OCI-LY1 (cell line): ENCODE data around the gene PDE1C.

ENCODE experiments used
- H2AFZ ChIP-seq: fragments of 200-600 bp; sonication (generic), shearing (Covaris generic); 2 replicates; pipeline ENCODE4 v1.6.0; 2014; ENCODE audit warnings: antibody characterized with exemption, mild to moderate bottlenecking, low read length
- H3F3A ChIP-seq: fragments of 200-600 bp; sonication (generic), shearing (Covaris generic); 2 replicates; pipeline ENCODE4 v1.6.0; 2014; ENCODE audit warnings: mild to moderate bottlenecking, antibody characterized with exemption, low read length, moderate library complexity; ENCODE audit not compliant: insufficient read depth
- H3K27ac ChIP-seq: fragments of 200-600 bp; sonication (generic); 2 replicates; pipeline ENCODE4 v1.5.1; 2014; ENCODE audit warnings: low read length, mixed run types, mild to moderate bottlenecking, low read depth; ENCODE audit not compliant: poor library complexity, severe bottlenecking
- H3K27me3 ChIP-seq: fragments of 200-600 bp; sonication (generic); 2 replicates; pipeline ENCODE4 v1.6.0; 2014; ENCODE audit warnings: antibody characterized with exemption, mild to moderate bottlenecking, low read length, moderate library complexity; ENCODE audit not compliant: insufficient read depth
- H3K36me3 ChIP-seq: fragments of 200-600 bp; sonication (generic); 2 replicates; pipeline ENCODE4 v1.6.1; 2014; ENCODE audit warnings: mild to moderate bottlenecking, antibody characterized with exemption, low read length, moderate library complexity, mixed read lengths; ENCODE audit not compliant: insufficient read depth
- H3K4me1 ChIP-seq: fragments of 200-600 bp; sonication (generic); 2 replicates; pipeline ENCODE4 v1.5.1; 2014; ENCODE audit warnings: mild to moderate bottlenecking, low read length, moderate library complexity; ENCODE audit not compliant: insufficient read depth, severe bottlenecking
- H3K4me2 ChIP-seq: fragments of 200-600 bp; sonication (generic), shearing (Covaris generic); 2 replicates; pipeline ENCODE4 v1.6.1; 2014; ENCODE audit warnings: low read length
- H3K4me3 ChIP-seq: fragments of 200-600 bp; sonication (generic); 2 replicates; pipeline ENCODE4 v1.5.1; 2014; ENCODE audit warnings: low read length, low read depth, mild to moderate bottlenecking, mixed read lengths; ENCODE audit not compliant: poor library complexity, severe bottlenecking
- H3K79me2 ChIP-seq: fragments of 200-600 bp; shearing (Covaris generic); 2 replicates; pipeline ENCODE4 v1.6.1; 2016; ENCODE audit warnings: mixed run types, low read length, mixed read lengths; ENCODE audit not compliant: insufficient read depth
- H3K9ac ChIP-seq: fragments of 200-600 bp; sonication (generic), shearing (Covaris generic); 2 replicates; pipeline ENCODE4 v1.6.1; 2014; ENCODE audit warnings: mild to moderate bottlenecking, low read length, mixed read lengths
- H3K9me2 ChIP-seq: fragments of 200-600 bp; sonication (generic), shearing (Covaris generic); 2 replicates; pipeline ENCODE4 v1.6.1; 2014; ENCODE audit warnings: low read depth, mild to moderate bottlenecking, low read length, mixed read lengths
- H3K9me3 ChIP-seq: fragments of 200-600 bp; shearing (Covaris generic); 2 replicates; pipeline ENCODE4 v1.6.1; 2014; ENCODE audit warnings: low read length, mixed read lengths
- H4K20me1 ChIP-seq: fragments of 200-600 bp; sonication (generic), shearing (Covaris generic); 2 replicates; pipeline ENCODE4 v1.6.0; 2016; ENCODE audit warnings: mild to moderate bottlenecking, low read length; ENCODE audit not compliant: insufficient read depth
- CTCF ChIP-seq: fragments of 200-600 bp; sonication (generic), shearing (Covaris generic); IDR thresholded peaks from 2 replicates; pipeline ENCODE4 v1.5.1; 2017; ENCODE audit warnings: mild to moderate bottlenecking, antibody characterized with exemption, low read length, moderate library complexity, mixed read lengths
- EZH2 ChIP-seq: fragments of 200-600 bp; sonication (generic), shearing (Covaris generic); IDR thresholded peaks from 2 replicates; pipeline ENCODE4 v1.8.0; 2017; ENCODE audit warnings: borderline replicate concordance, mixed run types, mild to moderate bottlenecking, antibody characterized with exemption, low read length, moderate library complexity, mixed read lengths

The PDE1C gene

GRCh38 chr7:31874631-31875386, 195.4 kb downstream of the PDE1C start:
- H3K9me3 ChIP-seq = no peaks in the 10 kb centered on the region
- TF ChIP-seq CTCF (no peak), EZH2 (no peak)
- no peak overlapping the region for H3K9ac ChIP-seq
- H3K9me2 ChIP-seq = no peaks in the 10 kb centered on the region
- no peaks in the 10 kb centered on the region for H3K4me1 ChIP-seq
- H3F3A ChIP-seq = no peaks in the 10 kb centered on the region
- no peak overlapping the region for H3K4me2 ChIP-seq
- no peaks in the 10 kb centered on the region for H3K27me3 ChIP-seq
- no peak overlapping the region for H3K27ac ChIP-seq
- H2AFZ ChIP-seq = no peak overlapping the region
- H3K79me2 ChIP-seq = no peaks in the 10 kb centered on the region
- no peak overlapping the region for H3K4me3 ChIP-seq
- H3K36me3 ChIP-seq = no peaks in the 10 kb centered on the region
- H4K20me1 ChIP-seq = no peaks in the 10 kb centered on the region

- Histone ChIP-seq H3K9me3 (no peaks in the 10 kb centered on the region), H3F3A (no peaks in the 10 kb centered on the region), H3K27ac (no peak overlapping the region), H2AFZ (no peak overlapping the region), H3K4me2 (no peak overlapping the region), H3K4me3 (no peak overlapping the region), H3K79me2 (no peaks in the 10 kb centered on the region), H3K4me1 (no peaks in the 10 kb centered on the region), H3K9me2 (no peaks in the 10 kb centered on the region), H3K9ac (no peak overlapping the region), H4K20me1 (no peaks in the 10 kb centered on the region), H3K36me3 (no peaks in the 10 kb centered on the region), H3K27me3 (no peaks in the 10 kb centered on the region)
- TF ChIP-seq EZH2 = no peak
- TF ChIP-seq CTCF = no peak
Measured at GRCh38 chr7:31873816-31874597, 196.2 kb downstream of the PDE1C start.

GRCh38 chr7:31872545-31873370, 197.4 kb downstream of the PDE1C start:
- TF ChIP-seq CTCF (no peak), EZH2 (no peak)
- H2AFZ ChIP-seq = no peak overlapping the region
- H4K20me1 ChIP-seq = no peaks in the 10 kb centered on the region

More at GRCh38 chr7:31872545-31873370, 197.4 kb downstream of the PDE1C start:
- H3F3A ChIP-seq = no peaks in the 10 kb centered on the region
- H3K9me2 ChIP-seq = no peaks in the 10 kb centered on the region
- H3K79me2 ChIP-seq = no peaks in the 10 kb centered on the region
- no peak overlapping the region for H3K4me2 ChIP-seq
- H3K9me3 ChIP-seq = no peaks in the 10 kb centered on the region
- H3K27ac ChIP-seq = no peak overlapping the region
- H3K9ac ChIP-seq = no peak overlapping the region
- no peaks in the 10 kb centered on the region for H3K4me1 ChIP-seq
- H3K27me3 ChIP-seq = no peaks in the 10 kb centered on the region
- no peak overlapping the region for H3K4me3 ChIP-seq
- no peaks in the 10 kb centered on the region for H3K36me3 ChIP-seq
